SK-N-MC (cell line): Measurements from ENCODE around the gene LRP3.

ENCODE experiments used
- DNase-seq: peaks from one replicate; pipeline ENCODE4 v3.0.0-alpha.2; 2011; ENCODE audit warnings: low read depth, low spot score
- H3K27ac ChIP-seq: fragments of 200-600 bp; sonication (generic); 2 replicates; pipeline ENCODE4 v1.5.1; 2016; ENCODE audit warnings: mixed run types
- H3K36me3 ChIP-seq: fragments of 200-600 bp; sonication (generic); 2 replicates; pipeline ENCODE4 v1.6.1; 2017; ENCODE audit warnings: antibody characterized with exemption, low read length, mixed read lengths; ENCODE audit not compliant: insufficient read depth
- H3K4me3 ChIP-seq: fragments of 200-600 bp; sonication (generic); 2 replicates; pipeline ENCODE4 v1.5.1; 2016
- H3K9ac ChIP-seq: fragments of 200-600 bp; sonication (generic); 2 replicates; pipeline ENCODE4 v1.8.0; 2017; ENCODE audit warnings: mixed run types, mixed read lengths; ENCODE audit not compliant: insufficient read length
- H3K9me3 ChIP-seq: fragments of 200-600 bp; sonication (generic); 2 replicates; pipeline ENCODE4 v1.6.1; 2017; ENCODE audit warnings: low read depth, mild to moderate bottlenecking, antibody characterized with exemption, low read length, moderate library complexity, mixed read lengths
- EZH2 ChIP-seq: fragments of 200-600 bp; sonication (generic); IDR thresholded peaks from one replicate; pipeline ENCODE4 v1.6.1; 2017; ENCODE audit warnings: antibody characterized with exemption
- FOXP2 ChIP-seq: optimal IDR thresholded peaks from 2 replicates; pipeline ENCODE3; 2011; ENCODE audit warnings: mild to moderate bottlenecking, moderate library complexity; ENCODE audit not compliant: insufficient read depth; ENCODE audit errors: extremely low read length, control extremely low read depth
- POLR2AphosphoS5 ChIP-seq: IDR thresholded peaks from 2 replicates; pipeline ENCODE4 v1.6.1; 2012; ENCODE audit warnings: mild to moderate bottlenecking, low read depth, low read length, borderline replicate concordance

Gene LRP3

GRCh38 chr19:33248954-33249613 lies 55.0 kb downstream of the LRP3 start:
- Histone ChIP-seq H3K36me3 (no peaks in the 10 kb centered on the region), H3K9ac (no peak overlapping the region), H3K4me3 (no peak overlapping the region), H3K27ac (no peak overlapping the region), H3K9me3 (no peaks in the 10 kb centered on the region)
- no peak for TF ChIP-seq POLR2AphosphoS5
- no peak for DNase-seq

- no peaks in the 10 kb centered on the region for H3K9me3 ChIP-seq
- no peak for TF ChIP-seq FOXP2
- no peak for TF ChIP-seq EZH2
- TF ChIP-seq POLR2AphosphoS5 = no peak
- H3K27ac ChIP-seq = no peak overlapping the region
- no peak for DNase-seq
- H3K36me3 ChIP-seq = no peaks in the 10 kb centered on the region
- no peak overlapping the region for H3K9ac ChIP-seq
- no peak overlapping the region for H3K4me3 ChIP-seq
Measured at GRCh38 chr19:33249740-33250366, 55.7 kb downstream of the LRP3 start.

- DNase-seq = no peak
- Histone ChIP-seq H3K4me3 (no peak overlapping the region), H3K36me3 (no peaks in the 10 kb centered on the region), H3K27ac (no peak overlapping the region), H3K9ac (no peak overlapping the region), H3K9me3 (no peaks in the 10 kb centered on the region)
- TF ChIP-seq POLR2AphosphoS5 (no peak), FOXP2 (no peak), EZH2 (no peak)
Measured at GRCh38 chr19:33250500-33250899, 56.4 kb downstream of the LRP3 start.

GRCh38 chr19:33251076-33251475 lies 56.9 kb downstream of the LRP3 start:
- Histone ChIP-seq H3K27ac (no peak overlapping the region), H3K4me3 (no peak overlapping the region), H3K36me3 (no peaks in the 10 kb centered on the region), H3K9ac (no peak overlapping the region), H3K9me3 (no peaks in the 10 kb centered on the region)
- no peak for DNase-seq
- TF ChIP-seq POLR2AphosphoS5 (no peak), FOXP2 (no peak), EZH2 (no peak)

- H3K36me3 ChIP-seq = no peaks in the 10 kb centered on the region
- no peak overlapping the region for H3K27ac ChIP-seq
- no peak overlapping the region for H3K9ac ChIP-seq
- no peaks in the 10 kb centered on the region for H3K9me3 ChIP-seq
- H3K4me3 ChIP-seq = no peak overlapping the region
- no peak for DNase-seq
- TF ChIP-seq POLR2AphosphoS5 (no peak), FOXP2 (no peak), EZH2 (no peak)
Measured at GRCh38 chr19:33251526-33252090, 57.5 kb downstream of the LRP3 start.

- H3K9ac ChIP-seq = no peak overlapping the region
- no peak overlapping the region for H3K27ac ChIP-seq
- H3K36me3 ChIP-seq = no peaks in the 10 kb centered on the region
- no peak for DNase-seq
- no peak for TF ChIP-seq POLR2AphosphoS5
- no peak for TF ChIP-seq FOXP2
- no peak for TF ChIP-seq EZH2
- H3K9me3 ChIP-seq = no peaks in the 10 kb centered on the region
- H3K4me3 ChIP-seq = no peak overlapping the region
Measured at GRCh38 chr19:33252418-33252962, 58.4 kb downstream of the LRP3 start.

GRCh38 chr19:33252971-33253370 lies 58.8 kb downstream of the LRP3 start:
- H3K9ac ChIP-seq = no peak overlapping the region
- H3K36me3 ChIP-seq = no peaks in the 10 kb centered on the region
- no peak overlapping the region for H3K27ac ChIP-seq
- no peak for TF ChIP-seq EZH2
- TF ChIP-seq FOXP2 = no peak
- no peak for TF ChIP-seq POLR2AphosphoS5
- no peaks in the 10 kb centered on the region for H3K9me3 ChIP-seq
- H3K4me3 ChIP-seq = no peak overlapping the region
- DNase-seq = no peak

GRCh38 chr19:33254245-33254824 lies 60.2 kb downstream of the LRP3 start:
- H3K36me3 ChIP-seq = no peaks in the 10 kb centered on the region
- no peak for DNase-seq
- TF ChIP-seq EZH2 (no peak), FOXP2 (no peak), POLR2AphosphoS5 (no peak)
- no peak overlapping the region for H3K27ac ChIP-seq
- H3K9me3 ChIP-seq = no peaks in the 10 kb centered on the region
- H3K4me3 ChIP-seq = no peak overlapping the region
- no peak overlapping the region for H3K9ac ChIP-seq
